Measurements from ENCODE around the gene BRD9. TPM values are rescaled to one million over a fixed set of nuclear protein-coding genes. Genes with fewer than 3 reads are reported as not detected.

The BRD9 gene
- total RNA-seq, 1 donor from 2014 or later, result 37.7 TPM

GRCh38 chr5:878125-878524 is 14.5 kb downstream of the BRD9 start:
- Histone ChIP-seq H3K27ac (no peak overlapping the region), H3K4me1 (peaks cover 2% of the 10 kb centered on the region), H3K27me3 (ENCODE audit: low read depth) (no peaks in the 10 kb centered on the region), H3K4me3 (no peak overlapping the region), H3K9me3 (no peaks in the 10 kb centered on the region), H3K36me3 (peaks cover 76% of the 10 kb centered on the region)
- ATAC-seq (no peak), DNase-seq (no peak)
- TF ChIP-seq, protein P1, sequence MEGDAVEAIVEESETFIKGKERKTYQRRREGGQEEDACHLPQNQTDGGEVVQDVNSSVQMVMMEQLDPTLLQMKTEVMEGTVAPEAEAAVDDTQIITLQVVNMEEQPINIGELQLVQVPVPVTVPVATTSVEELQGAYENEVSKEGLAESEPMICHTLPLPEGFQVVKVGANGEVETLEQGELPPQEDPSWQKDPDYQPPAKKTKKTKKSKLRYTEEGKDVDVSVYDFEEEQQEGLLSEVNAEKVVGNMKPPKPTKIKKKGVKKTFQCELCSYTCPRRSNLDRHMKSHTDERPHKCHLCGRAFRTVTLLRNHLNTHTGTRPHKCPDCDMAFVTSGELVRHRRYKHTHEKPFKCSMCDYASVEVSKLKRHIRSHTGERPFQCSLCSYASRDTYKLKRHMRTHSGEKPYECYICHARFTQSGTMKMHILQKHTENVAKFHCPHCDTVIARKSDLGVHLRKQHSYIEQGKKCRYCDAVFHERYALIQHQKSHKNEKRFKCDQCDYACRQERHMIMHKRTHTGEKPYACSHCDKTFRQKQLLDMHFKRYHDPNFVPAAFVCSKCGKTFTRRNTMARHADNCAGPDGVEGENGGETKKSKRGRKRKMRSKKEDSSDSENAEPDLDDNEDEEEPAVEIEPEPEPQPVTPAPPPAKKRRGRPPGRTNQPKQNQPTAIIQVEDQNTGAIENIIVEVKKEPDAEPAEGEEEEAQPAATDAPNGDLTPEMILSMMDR (IDR thresholded peaks at IDR 0.05), result no peak
- intact Hi-C loops (cut with DNase I), result no loop called here

DNA sequence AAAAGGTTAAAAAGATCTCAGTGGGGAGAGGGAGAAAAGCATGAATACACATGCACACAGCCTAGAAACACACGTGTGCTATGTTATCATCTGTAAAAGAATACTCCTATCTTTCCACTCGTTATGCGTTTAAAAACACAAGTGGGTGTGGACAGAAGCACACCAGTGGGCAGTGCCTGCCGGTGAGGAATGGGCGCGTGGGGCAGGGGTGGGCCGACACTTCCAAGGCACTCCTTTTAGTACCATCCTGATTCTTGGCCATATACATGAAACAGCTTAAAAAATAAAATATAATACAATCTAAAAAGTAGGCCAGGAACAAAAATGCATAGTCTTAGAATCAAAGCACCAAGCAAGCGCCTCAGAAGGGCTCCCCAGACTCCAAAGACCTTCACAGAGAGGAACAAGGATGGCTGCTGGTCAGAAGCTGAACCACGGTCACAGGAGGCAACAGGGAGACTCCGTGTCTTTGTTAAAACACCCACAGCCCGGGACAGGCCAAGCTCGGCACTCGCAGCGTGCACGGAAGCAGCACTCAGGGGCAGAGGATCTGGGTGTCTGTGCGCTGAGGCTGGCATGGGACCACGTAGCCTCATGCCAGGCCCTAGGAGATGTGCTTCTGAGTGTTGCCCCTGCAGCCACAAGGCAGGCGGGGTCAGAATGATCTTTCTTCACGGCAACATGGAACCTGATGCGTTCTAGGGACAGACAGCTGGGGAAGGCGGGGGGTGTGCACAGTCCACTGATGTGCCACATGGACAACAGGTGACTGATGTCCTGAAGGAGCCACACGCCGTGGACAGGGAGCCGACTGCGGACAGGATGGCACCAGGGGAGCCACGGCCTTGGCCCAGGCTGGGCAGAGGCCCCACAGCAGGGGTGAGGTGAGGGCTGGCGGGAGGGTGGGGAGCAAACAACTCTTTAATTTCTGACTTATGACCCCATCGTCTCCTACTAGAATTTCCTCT is 15.9 kb downstream of the BRD9 start:
- no peak for DNase-seq
- H3K36me3 ChIP-seq, result peaks cover 82% of the 10 kb centered on the region

GRCh38 chr5:875931-876330 is 16.7 kb downstream of the BRD9 start:
- ATAC-seq (no peak), DNase-seq (no peak)
- Histone ChIP-seq H3K4me1 (peaks cover 6% of the 10 kb centered on the region), H3K27me3 (ENCODE audit: low read depth) (no peaks in the 10 kb centered on the region), H3K27ac (no peak overlapping the region), H3K9me3 (no peaks in the 10 kb centered on the region), H3K36me3 (peaks cover 82% of the 10 kb centered on the region), H3K4me3 (no peak overlapping the region)
- intact Hi-C loops (cut with DNase I), result no loop called here
- TF ChIP-seq, protein P1 (IDR thresholded peaks at IDR 0.05), result no peak

More for the DNA sequence above, 15.9 kb downstream of the BRD9 start:
- H3K27me3 ChIP-seq (ENCODE audit: low read depth), result no peaks in the 10 kb centered on the region
- no peak overlapping the region for H3K4me3 ChIP-seq
- no peaks in the 10 kb centered on the region for H3K9me3 ChIP-seq
- no peak for ATAC-seq
- TF ChIP-seq, protein P1 (IDR thresholded peaks at IDR 0.05), result no peak
- no peak overlapping the region for H3K27ac ChIP-seq
- intact Hi-C loops (cut with DNase I), result no loop called here
- H3K4me1 ChIP-seq, result peaks cover 6% of the 10 kb centered on the region

- Histone ChIP-seq H3K4me1 (peaks cover 6% of the 10 kb centered on the region), H3K9me3 (no peaks in the 10 kb centered on the region), H3K27me3 (ENCODE audit: low read depth) (no peaks in the 10 kb centered on the region), H3K36me3 (peaks cover 100% of the 10 kb centered on the region), H3K27ac (no peak overlapping the region), H3K4me3 (no peak overlapping the region)
- peak; percentile 6 for DNase-seq
- TF ChIP-seq, protein P1 (IDR thresholded peaks at IDR 0.05), result no peak
- no peak for ATAC-seq
- intact Hi-C loops (cut with DNase I), result no loop called here
These were observed 19.3 kb downstream of the BRD9 start for GRCh38 chr5:873328-873727.

- ATAC-seq (no peak), DNase-seq (peak; percentile 40)
- Histone ChIP-seq H3K27ac (no peak overlapping the region), H3K36me3 (peaks cover 100% of the 10 kb centered on the region), H3K27me3 (ENCODE audit: low read depth) (no peaks in the 10 kb centered on the region), H3K4me3 (no peak overlapping the region), H3K4me1 (peaks cover 6% of the 10 kb centered on the region), H3K9me3 (no peaks in the 10 kb centered on the region)
- TF ChIP-seq, protein P1 (IDR thresholded peaks at IDR 0.05), result no peak
- intact Hi-C loops (cut with DNase I), result no loop called here
These were observed 20.3 kb downstream of the BRD9 start for GRCh38 chr5:872301-872700.

All from lower lobe of right lung (tissue), 2 donors.